CD4-positive, CD25-positive, alpha-beta regulatory T cell (primary cell): Measurements from ENCODE around the gene ASTL. TPM values are rescaled to one million over a fixed set of nuclear protein-coding genes. Genes with fewer than 3 reads are reported as not detected.
A peak's percentile ranks its signal among the peaks of the same experiment; 100 is the strongest.
"Not testable (repeated sequence)": the region's sequence is repeated elsewhere in the genome, so short reads cannot be mapped to it uniquely, and the experiment has no call there.

Experiments
- ATAC-seq, 2 donors: fragments of 150-1000 bp; cut with Tn5 transposase; one replicate each; pipeline ENCODE4 v1.10.0; 2021; ENCODE audit warnings: low read depth in 2 of 2, moderate number of reproducible peaks in 2 of 2, moderate library complexity in 1 of 2
- DNase-seq, 3 donors: peaks; one replicate each; pipeline versions ENCODE4 v3.0.0 to v3.0.0-alpha.2; 2012 to 2022; ENCODE audit warnings: mixed read lengths in 1 of 3
- H3K27ac ChIP-seq: one replicate; pipeline ENCODE4 v1.7.0; 2013; ENCODE audit warnings: mild to moderate bottlenecking, low read length; ENCODE audit not compliant: insufficient read depth, poor library complexity, severe bottlenecking
- H3K27me3 ChIP-seq: one replicate; pipeline ENCODE4 v1.7.0; 2013; ENCODE audit warnings: low read length; ENCODE audit not compliant: control insufficient read depth, insufficient read depth
- H3K36me3 ChIP-seq: one replicate; pipeline ENCODE4 v1.7.0; 2013; ENCODE audit warnings: mild to moderate bottlenecking, low read length, moderate library complexity; ENCODE audit not compliant: control insufficient read depth, insufficient read depth
- H3K4me1 ChIP-seq: 2 replicates; pipeline ENCODE4 v1.7.0; 2013; ENCODE audit warnings: mild to moderate bottlenecking, low read length; ENCODE audit not compliant: insufficient read depth, control insufficient read depth, poor library complexity, severe bottlenecking
- H3K4me3 ChIP-seq: one replicate; pipeline ENCODE4 v1.7.0; 2013; ENCODE audit warnings: low read depth, mild to moderate bottlenecking, low read length, moderate library complexity
- H3K9me3 ChIP-seq, 2 experiments: 1 replicate in 1 of 2; 2 replicates in 1 of 2; pipeline ENCODE4 v1.7.0; 2013; ENCODE audit warnings: low read length in 2 of 2, mild to moderate bottlenecking in 1 of 2, moderate library complexity in 1 of 2; ENCODE audit not compliant: control insufficient read depth in 2 of 2
- H3K27ac Mint-ChIP-seq, 3 donors: one replicate each; pipeline ENCODE4 v1.8.0; 2020 to 2022; ENCODE audit warnings: mild to moderate bottlenecking in 3 of 3, mixed read lengths in 3 of 3, moderate library complexity in 2 of 3
- H3K27me3 Mint-ChIP-seq: one replicate; pipeline ENCODE4 v1.8.0; 2022; ENCODE audit warnings: mild to moderate bottlenecking, mixed read lengths
- H3K36me3 Mint-ChIP-seq: one replicate; pipeline ENCODE4 v1.8.0; 2020; ENCODE audit warnings: mixed read lengths
- H3K4me1 Mint-ChIP-seq, 4 donors: one replicate each; pipeline ENCODE4 v1.8.0; 2020 to 2022; ENCODE audit warnings: mixed read lengths in 4 of 4, mild to moderate bottlenecking in 1 of 4
- H3K4me3 Mint-ChIP-seq, 4 donors: one replicate each; pipeline ENCODE4 v1.8.0; 2020 to 2022; ENCODE audit warnings: mild to moderate bottlenecking in 4 of 4, mixed read lengths in 4 of 4, moderate library complexity in 3 of 4
- H3K9me3 Mint-ChIP-seq, 7 donors: one replicate each; pipeline ENCODE4 v1.8.0; 2020 to 2022; ENCODE audit warnings: mixed read lengths in 7 of 7, mild to moderate bottlenecking in 3 of 7, moderate library complexity in 2 of 7
- polyA plus RNA-seq, 4 donors: library from polyadenylated mRNA; unstranded; fragments of 300-500 nt; fragmentation: Illumina TruSeq; gene quantifications; one replicate each; pipeline ENCODE4 v1.2.3, GENCODE V29; 2021
- total RNA-seq: library from RNA; stranded (reverse); gene quantifications from one replicate; pipeline ENCODE4 v1.2.3, GENCODE V29; 2022

Gene ASTL
- total and polyA plus RNA-seq, 5 donors from 2014 or later = 0.23 to 9.7 (median 0.39) TPM; not detected in 2

DNA sequence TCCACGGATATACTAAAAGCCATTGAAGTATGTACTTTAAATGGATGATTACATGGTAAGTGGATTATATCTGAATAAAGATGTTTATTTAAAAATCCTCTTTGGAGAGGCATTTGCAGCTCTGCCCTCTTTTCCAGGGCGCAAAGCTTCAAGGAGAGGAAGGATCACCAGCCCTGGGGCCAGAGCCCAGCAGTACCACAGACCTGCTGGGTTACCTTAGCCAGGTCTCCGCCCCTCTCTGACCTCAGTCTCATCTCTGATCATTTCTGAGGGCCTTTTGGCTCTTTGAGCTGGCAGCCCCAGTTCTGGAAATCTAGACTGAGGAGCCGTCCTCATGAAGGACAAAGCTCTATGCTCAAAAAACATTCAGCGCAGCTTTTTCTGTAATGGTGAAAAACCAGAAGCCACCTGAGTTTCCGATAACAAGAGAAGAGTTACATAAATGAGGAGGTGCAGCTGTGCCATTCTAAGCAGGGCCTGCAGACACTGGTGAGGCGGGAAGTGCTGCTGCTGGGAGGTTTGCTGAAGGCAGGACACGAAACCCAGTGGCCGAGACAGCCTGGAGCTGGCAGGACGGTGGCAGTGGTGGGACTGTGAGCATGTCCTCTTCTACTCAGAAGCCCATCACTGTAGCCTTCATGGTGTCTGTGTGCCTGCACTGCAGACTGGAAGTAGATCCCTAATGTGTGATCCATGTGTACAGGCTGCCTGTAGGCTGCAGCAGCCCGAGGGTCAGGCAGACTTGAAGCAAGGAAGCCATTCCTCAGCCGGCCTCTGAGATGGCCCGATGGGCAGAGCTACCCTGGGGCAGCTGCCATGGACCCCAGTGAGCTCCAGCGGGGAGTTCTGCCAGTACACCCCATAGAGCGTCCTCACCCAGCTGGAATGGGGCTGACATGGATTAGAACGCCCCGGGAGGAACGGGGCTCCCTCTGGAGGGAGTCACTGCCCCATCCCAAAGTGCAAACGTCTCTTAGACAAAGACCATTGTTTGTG, 49.7 kb downstream of the ASTL start:
- Mint-ChIP-seq H3K27ac (no peak overlapping the region), H3K9me3 (peaks cover 0 to 3% (median 0%) of the 10 kb centered on the region in 7 donors), H3K36me3 (no peaks in the 10 kb centered on the region), H3K27me3 (peaks cover 2% of the 10 kb centered on the region), H3K4me3 (no peak overlapping the region), H3K4me1 (peaks cover 0 to 3% (median 0%) of the 10 kb centered on the region in 4 donors)
- H3K27ac ChIP-seq = no peak overlapping the region
- H3K36me3 ChIP-seq = no peaks in the 10 kb centered on the region
- DNase-seq (no peak), ATAC-seq (no peak)
- H3K9me3 ChIP-seq = no peaks in the 10 kb centered on the region
- H3K27me3 ChIP-seq = peaks cover under 1% of the 10 kb centered on the region
- H3K4me3 ChIP-seq = no peak overlapping the region
- H3K4me1 ChIP-seq = no peaks in the 10 kb centered on the region

DNA sequence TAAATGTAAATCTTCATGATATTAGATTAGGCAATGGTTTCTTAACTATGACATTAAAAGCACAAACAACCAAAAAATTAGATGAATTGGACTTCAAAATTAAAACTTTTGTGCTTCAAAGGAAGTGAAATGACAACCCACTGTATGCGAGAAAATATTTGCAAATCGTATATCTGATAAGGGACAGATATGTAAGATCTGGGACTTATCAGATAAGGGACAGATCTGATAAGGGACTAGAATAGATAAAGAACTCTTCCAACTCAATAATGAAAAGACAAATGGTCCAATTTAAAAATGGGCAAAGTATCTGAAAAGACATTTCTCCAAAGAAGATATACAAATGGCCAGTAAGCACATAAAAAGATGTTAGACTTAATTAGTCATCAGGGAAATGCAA, 51.2 kb downstream of the ASTL start:
- H3K9me3 Mint-ChIP-seq = peaks cover 0 to 3% (median 0%) of the 10 kb centered on the region in 7 donors
- no peak overlapping the region for H3K4me3 Mint-ChIP-seq
- Histone ChIP-seq H3K9me3 (no peaks in the 10 kb centered on the region), H3K27ac (no peak overlapping the region), H3K36me3 (no peaks in the 10 kb centered on the region), H3K4me3 (no peak overlapping the region), H3K4me1 (no peaks in the 10 kb centered on the region), H3K27me3 (no peaks in the 10 kb centered on the region)
- no peak overlapping the region for H3K27ac Mint-ChIP-seq
- H3K4me1 Mint-ChIP-seq = peaks cover 0 to 3% (median 0%) of the 10 kb centered on the region in 4 donors
- peaks cover 4% of the 10 kb centered on the region for H3K27me3 Mint-ChIP-seq
- no peak for DNase-seq
- H3K36me3 Mint-ChIP-seq = no peaks in the 10 kb centered on the region
- no peak for ATAC-seq

DNA sequence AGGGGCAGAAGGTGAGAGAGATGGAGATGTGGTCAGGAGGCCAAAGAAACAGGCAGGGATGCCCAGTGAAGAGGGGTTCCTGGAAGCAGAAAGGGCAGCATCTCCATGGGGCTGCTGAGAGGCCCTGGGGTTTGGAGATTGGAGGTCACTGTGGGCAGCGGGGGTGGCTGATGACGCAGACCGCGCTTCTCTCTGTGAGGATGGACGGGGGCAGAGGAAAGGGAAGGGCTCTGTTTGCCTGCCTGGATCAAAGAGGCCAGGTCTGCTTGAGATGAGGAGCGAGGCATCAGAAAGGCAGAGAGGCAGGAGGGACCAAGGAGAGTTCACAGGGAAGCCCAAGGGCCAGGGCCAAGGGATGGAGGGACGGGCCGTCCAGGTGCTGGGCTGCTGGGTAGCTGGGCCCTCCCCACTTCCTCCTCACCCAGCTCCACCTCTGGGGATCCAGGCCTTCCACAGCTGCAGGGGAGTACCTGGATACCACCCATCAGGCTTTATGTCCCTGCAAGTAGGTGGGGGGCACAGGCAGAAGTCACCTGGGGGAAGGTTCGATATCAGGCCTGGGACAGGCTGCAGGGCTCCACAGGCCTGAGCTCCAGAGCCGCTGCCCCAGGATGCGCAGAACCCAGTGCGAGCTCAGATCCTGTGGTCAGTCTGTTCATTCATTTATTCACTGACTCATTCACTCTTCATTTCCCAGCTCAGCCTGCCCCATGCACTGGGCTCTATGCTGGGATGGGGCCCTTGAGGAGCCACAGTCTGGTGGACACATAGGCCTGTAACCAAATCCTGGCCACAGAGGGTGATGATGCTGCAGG, 52.6 kb downstream of the ASTL start:
- Histone ChIP-seq H3K9me3 (no peaks in the 10 kb centered on the region), H3K4me3 (no peak overlapping the region), H3K27ac (no peak overlapping the region), H3K27me3 (peaks cover 5% of the 10 kb centered on the region), H3K4me1 (no peaks in the 10 kb centered on the region), H3K36me3 (no peaks in the 10 kb centered on the region)
- Mint-ChIP-seq H3K4me1 (peaks cover 0 to 3% (median 0%) of the 10 kb centered on the region in 4 donors), H3K4me3 (no peak overlapping the region), H3K27me3 (peaks cover 4% of the 10 kb centered on the region), H3K9me3 (peaks cover 0 to 4% (median 2%) of the 10 kb centered on the region in 7 donors), H3K27ac (no peak overlapping the region), H3K36me3 (no peaks in the 10 kb centered on the region)
- no peak for ATAC-seq
- no peak for DNase-seq

DNA sequence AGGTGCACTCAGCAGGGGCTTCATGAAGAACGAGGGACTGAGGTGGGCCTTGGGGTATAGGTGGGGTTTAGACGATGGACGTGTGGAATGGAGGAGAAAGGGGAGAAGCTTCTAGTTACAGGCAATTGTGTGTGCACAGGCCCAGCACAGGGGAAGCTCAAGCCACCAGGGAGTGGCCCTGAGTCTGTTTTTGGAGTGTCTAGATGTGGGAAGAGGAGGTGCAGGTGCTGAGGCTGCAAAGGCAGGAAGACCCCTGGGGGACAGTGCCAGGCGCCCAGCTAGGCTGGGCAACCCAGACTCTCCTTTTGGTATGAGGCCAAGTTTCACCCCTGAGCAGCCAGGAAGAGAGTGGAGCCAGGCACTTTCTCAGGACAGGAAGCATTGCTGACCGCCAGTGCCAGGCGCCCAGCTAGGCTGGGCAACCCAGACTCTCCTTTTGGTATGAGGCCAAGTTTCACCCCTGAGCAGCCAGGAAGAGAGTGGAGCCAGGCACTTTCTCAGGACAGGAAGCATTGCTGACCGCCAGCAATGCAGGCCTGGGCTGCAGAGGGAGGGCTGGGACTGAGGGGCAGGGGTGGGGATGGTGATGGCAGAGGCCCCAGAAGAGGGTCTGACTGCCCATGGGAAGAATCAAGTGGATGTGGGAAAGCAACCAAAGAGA, 53.3 kb downstream of the ASTL start:
- not testable (repeated sequence) for H3K27ac Mint-ChIP-seq, H3K9me3 Mint-ChIP-seq, ATAC-seq, H3K36me3 ChIP-seq, H3K27ac ChIP-seq, H3K4me1 Mint-ChIP-seq, DNase-seq, H3K4me3 ChIP-seq, H3K4me3 Mint-ChIP-seq, H3K27me3 Mint-ChIP-seq, H3K9me3 ChIP-seq, H3K4me1 ChIP-seq, H3K36me3 Mint-ChIP-seq
- peaks cover 12% of the 10 kb centered on the region for H3K27me3 ChIP-seq

DNA sequence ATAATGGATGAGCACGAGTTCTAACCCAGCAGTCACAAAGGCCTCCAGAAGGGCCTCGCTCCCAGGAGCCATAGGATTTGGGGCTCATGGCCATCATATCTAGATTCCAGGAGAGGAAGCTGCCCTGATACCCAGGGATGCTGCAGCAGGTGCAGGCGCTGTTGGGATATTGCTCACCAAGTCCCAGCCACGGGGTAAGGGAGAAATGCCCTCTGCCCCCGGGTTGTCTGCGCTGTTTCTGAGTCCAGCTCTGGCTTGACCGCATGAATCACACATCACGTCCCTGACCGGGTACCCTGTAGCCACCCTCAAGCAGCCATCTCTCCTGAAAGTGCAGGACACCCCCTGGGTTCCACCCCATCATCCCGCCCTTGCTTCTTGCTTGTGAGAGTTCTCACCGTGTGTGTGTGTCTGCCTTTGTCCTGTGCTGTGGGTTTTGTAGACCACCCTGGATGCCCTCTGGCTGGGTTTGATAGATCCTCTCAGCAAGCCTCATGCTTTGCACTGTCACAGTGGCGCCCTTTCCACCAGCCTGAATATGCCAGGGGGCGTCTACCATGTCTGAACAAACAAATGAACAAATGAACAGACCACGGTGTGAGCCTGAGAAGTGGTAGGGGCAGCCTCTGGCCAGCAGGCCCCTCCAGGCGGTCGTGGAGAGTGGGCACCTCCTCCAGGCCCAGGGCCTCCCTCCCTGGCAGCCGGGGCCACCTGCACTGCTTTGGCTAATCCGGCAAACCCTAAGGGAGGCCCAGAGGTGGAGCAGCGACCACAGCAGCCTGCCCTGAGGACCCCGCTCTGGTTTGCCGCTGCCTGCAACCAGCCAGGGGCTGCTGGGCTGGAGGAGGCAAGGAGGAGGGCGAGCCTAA, 54.1 kb downstream of the ASTL start:
- Histone ChIP-seq H3K36me3 (no peaks in the 10 kb centered on the region), H3K27me3 (peaks cover 13% of the 10 kb centered on the region), H3K4me3 (no peak overlapping the region), H3K4me1 (no peaks in the 10 kb centered on the region), H3K9me3 (no peaks in the 10 kb centered on the region), H3K27ac (no peak overlapping the region)
- ATAC-seq = no peak
- no peaks in the 10 kb centered on the region for H3K36me3 Mint-ChIP-seq
- peaks cover 0 to 3% (median 0%) of the 10 kb centered on the region in 4 donors for H3K4me1 Mint-ChIP-seq
- no peak overlapping the region for H3K4me3 Mint-ChIP-seq
- DNase-seq = no peak
- peaks cover 9% of the 10 kb centered on the region for H3K27me3 Mint-ChIP-seq
- H3K9me3 Mint-ChIP-seq = peaks cover 0 to 8% (median 2%) of the 10 kb centered on the region in 7 donors
- H3K27ac Mint-ChIP-seq = no peak overlapping the region

DNA sequence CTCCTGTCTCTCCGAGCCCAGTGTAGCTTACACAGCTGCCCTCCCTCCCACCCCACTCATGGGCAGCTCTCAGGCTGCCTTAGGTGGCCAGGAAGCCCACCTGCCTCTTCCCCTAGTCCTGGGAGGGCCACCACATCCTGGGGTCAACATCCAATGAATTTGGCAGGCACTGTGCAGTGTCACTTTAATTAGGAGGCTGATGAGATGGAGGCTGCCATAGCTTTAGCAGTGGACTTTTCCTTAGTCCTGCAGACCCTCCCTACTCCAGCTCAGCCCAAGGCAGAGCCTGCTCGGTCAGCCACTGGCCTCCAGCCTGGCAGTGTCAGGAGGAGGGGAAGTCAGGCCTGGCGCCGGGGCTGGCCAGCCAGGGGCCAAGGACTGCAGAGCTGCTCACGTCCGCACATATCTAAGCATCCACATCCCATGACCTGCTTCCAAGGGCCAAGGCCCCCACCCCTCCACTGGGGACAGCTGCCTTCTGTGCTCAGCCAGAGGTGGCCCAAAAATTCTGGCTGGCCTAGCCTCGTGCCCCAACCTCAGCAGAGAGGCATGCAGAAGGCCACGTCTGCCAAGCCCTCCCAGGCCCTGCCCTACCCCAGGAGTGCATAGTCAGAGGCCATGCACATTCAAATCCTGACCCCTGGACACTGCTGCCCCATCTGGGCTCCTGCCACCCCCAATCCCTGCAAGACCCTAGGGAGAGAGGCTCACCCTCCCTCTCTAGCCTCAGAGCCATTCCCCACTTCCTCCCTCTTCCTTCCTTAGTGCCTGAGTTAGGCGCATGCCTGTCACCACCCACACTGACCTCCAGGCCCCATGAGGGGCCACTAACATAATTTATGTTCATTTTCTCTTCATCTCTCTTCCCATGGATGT, 55.0 kb downstream of the ASTL start:
- DNase-seq = no peak
- no peak for ATAC-seq
- H3K4me1 ChIP-seq = no peaks in the 10 kb centered on the region
- H3K9me3 Mint-ChIP-seq = peaks cover 0 to 8% (median 2%) of the 10 kb centered on the region in 7 donors
- H3K4me1 Mint-ChIP-seq = peaks cover 0 to 3% (median 0%) of the 10 kb centered on the region in 4 donors
- no peaks in the 10 kb centered on the region for H3K9me3 ChIP-seq
- no peak overlapping the region for H3K4me3 Mint-ChIP-seq
- no peak overlapping the region for H3K4me3 ChIP-seq
- peaks cover 9% of the 10 kb centered on the region for H3K27me3 Mint-ChIP-seq
- no peak overlapping the region for H3K27ac ChIP-seq
- H3K36me3 Mint-ChIP-seq = no peaks in the 10 kb centered on the region
- peaks cover 13% of the 10 kb centered on the region for H3K27me3 ChIP-seq
- H3K36me3 ChIP-seq = no peaks in the 10 kb centered on the region
- peak overlapping the region in 1 of 3 donors; percentile 12 for H3K27ac Mint-ChIP-seq
